CD4-positive, CD25-positive, alpha-beta regulatory T cell (primary cell): ENCODE results near the gene CRISPLD2. TPM values are rescaled to one million over a fixed set of nuclear protein-coding genes. Genes with fewer than 3 reads are reported as not detected.

Experiments used
- ATAC-seq, 2 donors: fragments of 150-1000 bp; cut with Tn5 transposase; one replicate each; pipeline ENCODE4 v1.10.0; 2021; ENCODE audit warnings: low read depth in 2 of 2, moderate number of reproducible peaks in 2 of 2, moderate library complexity in 1 of 2
- DNase-seq, 3 donors: peaks; one replicate each; pipeline versions ENCODE4 v3.0.0 to v3.0.0-alpha.2; 2012 to 2022; ENCODE audit warnings: mixed read lengths in 1 of 3
- H3K27ac ChIP-seq: one replicate; pipeline ENCODE4 v1.7.0; 2013; ENCODE audit warnings: mild to moderate bottlenecking, low read length; ENCODE audit not compliant: insufficient read depth, poor library complexity, severe bottlenecking
- H3K27me3 ChIP-seq: one replicate; pipeline ENCODE4 v1.7.0; 2013; ENCODE audit warnings: low read length; ENCODE audit not compliant: control insufficient read depth, insufficient read depth
- H3K36me3 ChIP-seq: one replicate; pipeline ENCODE4 v1.7.0; 2013; ENCODE audit warnings: mild to moderate bottlenecking, low read length, moderate library complexity; ENCODE audit not compliant: control insufficient read depth, insufficient read depth
- H3K4me1 ChIP-seq: 2 replicates; pipeline ENCODE4 v1.7.0; 2013; ENCODE audit warnings: mild to moderate bottlenecking, low read length; ENCODE audit not compliant: insufficient read depth, control insufficient read depth, poor library complexity, severe bottlenecking
- H3K4me3 ChIP-seq: one replicate; pipeline ENCODE4 v1.7.0; 2013; ENCODE audit warnings: low read depth, mild to moderate bottlenecking, low read length, moderate library complexity
- H3K9me3 ChIP-seq, 2 experiments: 1 replicate in 1 of 2; 2 replicates in 1 of 2; pipeline ENCODE4 v1.7.0; 2013; ENCODE audit warnings: low read length in 2 of 2, mild to moderate bottlenecking in 1 of 2, moderate library complexity in 1 of 2; ENCODE audit not compliant: control insufficient read depth in 2 of 2
- H3K27ac Mint-ChIP-seq, 3 donors: one replicate each; pipeline ENCODE4 v1.8.0; 2020 to 2022; ENCODE audit warnings: mild to moderate bottlenecking in 3 of 3, mixed read lengths in 3 of 3, moderate library complexity in 2 of 3
- H3K27me3 Mint-ChIP-seq: one replicate; pipeline ENCODE4 v1.8.0; 2022; ENCODE audit warnings: mild to moderate bottlenecking, mixed read lengths
- H3K36me3 Mint-ChIP-seq: one replicate; pipeline ENCODE4 v1.8.0; 2020; ENCODE audit warnings: mixed read lengths
- H3K4me1 Mint-ChIP-seq, 4 donors: one replicate each; pipeline ENCODE4 v1.8.0; 2020 to 2022; ENCODE audit warnings: mixed read lengths in 4 of 4, mild to moderate bottlenecking in 1 of 4
- H3K4me3 Mint-ChIP-seq, 4 donors: one replicate each; pipeline ENCODE4 v1.8.0; 2020 to 2022; ENCODE audit warnings: mild to moderate bottlenecking in 4 of 4, mixed read lengths in 4 of 4, moderate library complexity in 3 of 4
- H3K9me3 Mint-ChIP-seq, 7 donors: one replicate each; pipeline ENCODE4 v1.8.0; 2020 to 2022; ENCODE audit warnings: mixed read lengths in 7 of 7, mild to moderate bottlenecking in 3 of 7, moderate library complexity in 2 of 7
- polyA plus RNA-seq, 4 donors: library from polyadenylated mRNA; unstranded; fragments of 300-500 nt; fragmentation: Illumina TruSeq; gene quantifications; one replicate each; pipeline ENCODE4 v1.2.3, GENCODE V29; 2021
- total RNA-seq: library from RNA; stranded (reverse); gene quantifications from one replicate; pipeline ENCODE4 v1.2.3, GENCODE V29; 2022

Gene CRISPLD2
- total and polyA plus RNA-seq, 5 donors from 2014 or later: 0.16 to 0.54 (median 0.30) TPM; not detected in 2

- ATAC-seq (no peak), DNase-seq (no peak)
- H3K27ac Mint-ChIP-seq: no peak overlapping the region
- no peak overlapping the region for H3K4me3 ChIP-seq
- no peaks in the 10 kb centered on the region for H3K36me3 ChIP-seq
- H3K9me3 Mint-ChIP-seq: no peaks in the 10 kb centered on the region
- no peak overlapping the region for H3K27ac ChIP-seq
- no peaks in the 10 kb centered on the region for H3K27me3 ChIP-seq
- no peaks in the 10 kb centered on the region for H3K27me3 Mint-ChIP-seq
- H3K36me3 Mint-ChIP-seq: no peaks in the 10 kb centered on the region
- no peak overlapping the region for H3K4me3 Mint-ChIP-seq
- no peaks in the 10 kb centered on the region for H3K9me3 ChIP-seq
- peaks cover 0 to 8% (median 0%) of the 10 kb centered on the region in 4 donors for H3K4me1 Mint-ChIP-seq
- no peaks in the 10 kb centered on the region for H3K4me1 ChIP-seq
Observed at GRCh38 chr16:84790301-84790700, 29.5 kb upstream of the CRISPLD2 start.

GRCh38 chr16:84791088-84791487, 28.7 kb upstream of the CRISPLD2 start:
- no peak for ATAC-seq
- Histone ChIP-seq H3K27ac (no peak overlapping the region), H3K27me3 (no peaks in the 10 kb centered on the region), H3K9me3 (no peaks in the 10 kb centered on the region), H3K4me1 (no peaks in the 10 kb centered on the region), H3K4me3 (no peak overlapping the region), H3K36me3 (no peaks in the 10 kb centered on the region)
- peaks cover under 1% of the 10 kb centered on the region for H3K36me3 Mint-ChIP-seq
- no peak for DNase-seq
- no peaks in the 10 kb centered on the region for H3K27me3 Mint-ChIP-seq
- H3K9me3 Mint-ChIP-seq: no peaks in the 10 kb centered on the region
- no peak overlapping the region for H3K27ac Mint-ChIP-seq
- peaks cover 0 to 7% (median 0%) of the 10 kb centered on the region in 4 donors for H3K4me1 Mint-ChIP-seq
- no peak overlapping the region for H3K4me3 Mint-ChIP-seq

GRCh38 chr16:84791501-84791900, 28.3 kb upstream of the CRISPLD2 start:
- Mint-ChIP-seq H3K4me3 (no peak overlapping the region), H3K9me3 (no peaks in the 10 kb centered on the region), H3K27ac (no peak overlapping the region), H3K36me3 (peaks cover 4% of the 10 kb centered on the region), H3K27me3 (no peaks in the 10 kb centered on the region), H3K4me1 (peaks cover 0 to 4% (median 0%) of the 10 kb centered on the region in 4 donors)
- H3K27ac ChIP-seq: no peak overlapping the region
- no peak for DNase-seq
- no peaks in the 10 kb centered on the region for H3K27me3 ChIP-seq
- H3K9me3 ChIP-seq: no peaks in the 10 kb centered on the region
- no peaks in the 10 kb centered on the region for H3K36me3 ChIP-seq
- no peak for ATAC-seq
- H3K4me1 ChIP-seq: no peaks in the 10 kb centered on the region
- H3K4me3 ChIP-seq: no peak overlapping the region

GRCh38 chr16:84794186-84794585, 25.6 kb upstream of the CRISPLD2 start:
- no peak overlapping the region for H3K4me3 Mint-ChIP-seq
- H3K27ac ChIP-seq: no peak overlapping the region
- H3K36me3 Mint-ChIP-seq: peaks cover 4% of the 10 kb centered on the region
- H3K4me3 ChIP-seq: no peak overlapping the region
- DNase-seq (no peak), ATAC-seq (no peak)
- no peaks in the 10 kb centered on the region for H3K27me3 ChIP-seq
- H3K4me1 Mint-ChIP-seq: peaks cover 0 to 4% (median 0%) of the 10 kb centered on the region in 4 donors
- H3K4me1 ChIP-seq: no peaks in the 10 kb centered on the region
- no peaks in the 10 kb centered on the region for H3K9me3 Mint-ChIP-seq
- H3K9me3 ChIP-seq: no peaks in the 10 kb centered on the region
- H3K27me3 Mint-ChIP-seq: peaks cover 4% of the 10 kb centered on the region
- no peaks in the 10 kb centered on the region for H3K36me3 ChIP-seq
- no peak overlapping the region for H3K27ac Mint-ChIP-seq

GRCh38 chr16:84794626-84795025, 25.2 kb upstream of the CRISPLD2 start:
- Histone ChIP-seq H3K27me3 (no peaks in the 10 kb centered on the region), H3K4me1 (no peaks in the 10 kb centered on the region), H3K4me3 (no peak overlapping the region), H3K9me3 (no peaks in the 10 kb centered on the region), H3K27ac (no peak overlapping the region), H3K36me3 (no peaks in the 10 kb centered on the region)
- Mint-ChIP-seq H3K36me3 (peaks cover 4% of the 10 kb centered on the region), H3K4me3 (no peak overlapping the region), H3K4me1 (peaks cover 0 to 4% (median 0%) of the 10 kb centered on the region in 4 donors), H3K27ac (no peak overlapping the region), H3K9me3 (no peaks in the 10 kb centered on the region), H3K27me3 (peaks cover 4% of the 10 kb centered on the region)
- ATAC-seq (no peak), DNase-seq (no peak)

GRCh38 chr16:84795329-84796053, 24.3 kb upstream of the CRISPLD2 start:
- H3K9me3 ChIP-seq: no peaks in the 10 kb centered on the region
- Mint-ChIP-seq H3K27me3 (peaks cover 4% of the 10 kb centered on the region), H3K4me1 (peaks cover 0 to 4% (median 0%) of the 10 kb centered on the region in 4 donors), H3K36me3 (peaks cover 4% of the 10 kb centered on the region), H3K27ac (no peak overlapping the region), H3K4me3 (no peak overlapping the region), H3K9me3 (peaks cover 0 to under 1% (median 0%) of the 10 kb centered on the region in 7 donors)
- H3K27ac ChIP-seq: no peak overlapping the region
- DNase-seq: no peak
- no peaks in the 10 kb centered on the region for H3K27me3 ChIP-seq
- no peaks in the 10 kb centered on the region for H3K36me3 ChIP-seq
- ATAC-seq: no peak
- no peaks in the 10 kb centered on the region for H3K4me1 ChIP-seq
- H3K4me3 ChIP-seq: no peak overlapping the region

- Histone ChIP-seq H3K4me1 (no peaks in the 10 kb centered on the region), H3K27ac (no peak overlapping the region), H3K27me3 (no peaks in the 10 kb centered on the region), H3K4me3 (no peak overlapping the region), H3K36me3 (no peaks in the 10 kb centered on the region), H3K9me3 (no peaks in the 10 kb centered on the region)
- peaks cover 0 to 2% (median 0%) of the 10 kb centered on the region in 7 donors for H3K9me3 Mint-ChIP-seq
- no peak overlapping the region for H3K4me3 Mint-ChIP-seq
- peaks cover 4% of the 10 kb centered on the region for H3K36me3 Mint-ChIP-seq
- peaks cover 4% of the 10 kb centered on the region for H3K27me3 Mint-ChIP-seq
- no peak overlapping the region for H3K27ac Mint-ChIP-seq
- ATAC-seq: no peak
- no peak for DNase-seq
- peaks cover 0 to 5% (median 0%) of the 10 kb centered on the region in 4 donors for H3K4me1 Mint-ChIP-seq
Observed at GRCh38 chr16:84800158-84800978, 19.4 kb upstream of the CRISPLD2 start.
